Fibroblast of lung (primary cell): ENCODE measurements around the gene JAK1. TPM values are rescaled to one million over a fixed set of nuclear protein-coding genes. Genes with fewer than 3 reads are reported as not detected.

Source experiments
- DNase-seq, 2 donors: peaks; one replicate each; pipeline versions ENCODE4 v3.0.0 to v3.0.0-alpha.2; 2010; ENCODE audit warnings: low read depth in 2 of 2
- H2AFZ ChIP-seq: 2 replicates; pipeline ENCODE4 v1.5.1; 2012; ENCODE audit warnings: low read length, control low read depth, inconsistent platforms
- H3K27ac ChIP-seq: 2 replicates; pipeline ENCODE4 v1.5.1; 2011; ENCODE audit warnings: low read length, control low read depth; ENCODE audit not compliant: insufficient read depth
- H3K27me3 ChIP-seq: 2 replicates; pipeline ENCODE4 v1.5.1; 2011; ENCODE audit warnings: mild to moderate bottlenecking, low read length; ENCODE audit not compliant: control insufficient read depth, insufficient read depth
- H3K36me3 ChIP-seq: 2 replicates; pipeline ENCODE4 v1.5.1; 2011; ENCODE audit warnings: low read length; ENCODE audit not compliant: control insufficient read depth, insufficient read depth
- H3K4me1 ChIP-seq: 2 replicates; pipeline ENCODE4 v1.5.1; 2011; ENCODE audit warnings: low read length; ENCODE audit not compliant: control insufficient read depth, insufficient read depth; ENCODE audit errors: extremely low read depth
- H3K4me2 ChIP-seq: 2 replicates; pipeline ENCODE4 v1.5.1; 2011; ENCODE audit warnings: low read length, control low read depth; ENCODE audit not compliant: insufficient read depth; ENCODE audit errors: extremely low read depth
- H3K4me3 ChIP-seq, 4 experiments: fragments of 200-600 bp in 1 of 4; sonication (generic) in 1 of 4; replicated peaks in 1 of 4; 2 replicates each; pipeline ENCODE4 v1.5.1; 2011 to 2016; ENCODE audit warnings: low read length in 4 of 4, low read depth in 3 of 4, mild to moderate bottlenecking in 3 of 4, control low read depth in 2 of 4, inconsistent platforms in 1 of 4, mixed read lengths in 1 of 4; ENCODE audit not compliant: insufficient read depth in 1 of 4; ENCODE audit errors: control extremely low read depth in 1 of 4
- H3K79me2 ChIP-seq: 2 replicates; pipeline ENCODE4 v1.5.1; 2012; ENCODE audit warnings: mild to moderate bottlenecking, low read length, inconsistent platforms; ENCODE audit not compliant: control insufficient read depth, insufficient read depth
- H3K9ac ChIP-seq: 2 replicates; pipeline ENCODE4 v1.5.1; 2011; ENCODE audit warnings: mild to moderate bottlenecking, low read length, control low read depth; ENCODE audit not compliant: insufficient read depth
- H3K9me3 ChIP-seq: 2 replicates; pipeline ENCODE4 v1.5.1; 2012; ENCODE audit warnings: low read depth, low read length; ENCODE audit not compliant: control insufficient read depth, insufficient read depth
- H4K20me1 ChIP-seq: 2 replicates; pipeline ENCODE4 v1.5.1; 2011; ENCODE audit warnings: low read length; ENCODE audit not compliant: control insufficient read depth, insufficient read depth; ENCODE audit errors: extremely low read depth
- EZH2 ChIP-seq: IDR thresholded peaks from 2 replicates; pipeline ENCODE4 v1.5.1; 2012; ENCODE audit warnings: low read length, control low read depth, mild to moderate bottlenecking; ENCODE audit errors: missing control alignments
- polyA plus RNA-seq, 2 donors: library from polyadenylated mRNA; depleted of rRNA in 1 of 2; stranded (reverse) in 1 of 2; unstranded in 1 of 2; fragments of >200 nt; gene quantifications; 2 replicates each; pipeline ENCODE4 v1.2.1, GENCODE V29; 2011 to 2012; ENCODE audit warnings: missing spikeins in 1 of 2
- total RNA-seq: library from RNA; depleted of rRNA; stranded (reverse); fragments of >200 nt; gene quantifications from 2 replicates; pipeline ENCODE4 v1.2.1, GENCODE V29; 2014
- TF ChIP-seq, protein P1 (sequence below), 2 donors: IDR thresholded peaks in 1 of 2; conservative IDR thresholded peaks in 1 of 2; 1 replicate in 1 of 2; 2 replicates in 1 of 2; pipeline ENCODE4 v1.5.1; 2011 to 2012; ENCODE audit warnings: low read length in 2 of 2, control low read depth in 1 of 2, inconsistent platforms in 1 of 2, low read depth in 1 of 2, mild to moderate bottlenecking in 1 of 2

JAK1 gene
- total and polyA plus RNA-seq, 2 donors (not counting 1 experiment from before 2014, with no cell fraction given) = 144 to 152 TPM

- H3K27me3 ChIP-seq = no peaks in the 10 kb centered on the region
- no peak overlapping the region for H2AFZ ChIP-seq
- H3K79me2 ChIP-seq = peaks cover 48% of the 10 kb centered on the region
- H4K20me1 ChIP-seq = no peaks in the 10 kb centered on the region
- H3K4me1 ChIP-seq = peaks cover 9% of the 10 kb centered on the region
- no peak overlapping the region for H3K4me2 ChIP-seq
- no peak overlapping the region for H3K4me3 ChIP-seq
- H3K9ac ChIP-seq = no peak overlapping the region
- no peaks in the 10 kb centered on the region for H3K9me3 ChIP-seq
- DNase-seq = peak in 1 of 2 donors; percentile 29
- H3K36me3 ChIP-seq = no peaks in the 10 kb centered on the region
- no peak overlapping the region for H3K27ac ChIP-seq
- TF ChIP-seq, protein P1, sequence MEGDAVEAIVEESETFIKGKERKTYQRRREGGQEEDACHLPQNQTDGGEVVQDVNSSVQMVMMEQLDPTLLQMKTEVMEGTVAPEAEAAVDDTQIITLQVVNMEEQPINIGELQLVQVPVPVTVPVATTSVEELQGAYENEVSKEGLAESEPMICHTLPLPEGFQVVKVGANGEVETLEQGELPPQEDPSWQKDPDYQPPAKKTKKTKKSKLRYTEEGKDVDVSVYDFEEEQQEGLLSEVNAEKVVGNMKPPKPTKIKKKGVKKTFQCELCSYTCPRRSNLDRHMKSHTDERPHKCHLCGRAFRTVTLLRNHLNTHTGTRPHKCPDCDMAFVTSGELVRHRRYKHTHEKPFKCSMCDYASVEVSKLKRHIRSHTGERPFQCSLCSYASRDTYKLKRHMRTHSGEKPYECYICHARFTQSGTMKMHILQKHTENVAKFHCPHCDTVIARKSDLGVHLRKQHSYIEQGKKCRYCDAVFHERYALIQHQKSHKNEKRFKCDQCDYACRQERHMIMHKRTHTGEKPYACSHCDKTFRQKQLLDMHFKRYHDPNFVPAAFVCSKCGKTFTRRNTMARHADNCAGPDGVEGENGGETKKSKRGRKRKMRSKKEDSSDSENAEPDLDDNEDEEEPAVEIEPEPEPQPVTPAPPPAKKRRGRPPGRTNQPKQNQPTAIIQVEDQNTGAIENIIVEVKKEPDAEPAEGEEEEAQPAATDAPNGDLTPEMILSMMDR (conservative IDR thresholded peaks at IDR 0.05 in 1 of 2, IDR thresholded peaks at IDR 0.05 in 1 of 2; ENCODE audit: low read depth in 1 of 2, low read length in 2 of 2) = no peak
- TF ChIP-seq EZH2 = no peak
Observed at GRCh38 chr1:64912191-64912590, 54.2 kb downstream of the JAK1 start.

GRCh38 chr1:64911326-64911725, 55.0 kb downstream of the JAK1 start:
- Histone ChIP-seq H3K27me3 (no peaks in the 10 kb centered on the region), H3K27ac (no peak overlapping the region), H3K9me3 (no peaks in the 10 kb centered on the region), H3K4me3 (no peak overlapping the region), H4K20me1 (no peaks in the 10 kb centered on the region), H3K4me1 (peaks cover 5% of the 10 kb centered on the region), H3K36me3 (no peaks in the 10 kb centered on the region), H3K4me2 (no peak overlapping the region), H3K79me2 (peaks cover 47% of the 10 kb centered on the region), H3K9ac (no peak overlapping the region), H2AFZ (no peak overlapping the region)
- TF ChIP-seq, protein P1 (conservative IDR thresholded peaks at IDR 0.05 in 1 of 2, IDR thresholded peaks at IDR 0.05 in 1 of 2; ENCODE audit: low read depth in 1 of 2, low read length in 2 of 2) = no peak
- no peak for TF ChIP-seq EZH2
- no peak for DNase-seq

DNA sequence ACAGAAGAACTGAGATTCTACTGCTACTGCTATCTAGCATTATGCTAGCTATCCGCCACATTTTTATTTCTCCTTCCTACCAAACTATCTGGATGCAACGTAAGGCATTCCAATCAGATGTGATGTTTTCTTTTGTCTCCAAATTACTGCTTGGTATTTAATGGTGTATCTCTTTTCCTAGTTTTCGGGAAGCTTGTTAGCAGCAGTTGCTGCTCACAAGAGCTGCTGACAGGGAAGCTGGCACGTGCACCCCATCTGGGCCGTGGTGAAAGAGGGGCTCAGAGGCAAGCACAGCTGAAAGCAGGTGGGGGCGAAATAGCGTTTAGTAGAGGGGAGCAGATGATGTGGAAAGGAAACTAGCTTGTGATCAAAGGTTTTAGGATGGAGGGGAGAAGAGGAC, 57.3 kb downstream of the JAK1 start:
- Histone ChIP-seq H3K4me2 (no peak overlapping the region), H3K9me3 (no peaks in the 10 kb centered on the region), H3K27ac (no peak overlapping the region), H4K20me1 (no peaks in the 10 kb centered on the region), H3K36me3 (no peaks in the 10 kb centered on the region), H3K27me3 (no peaks in the 10 kb centered on the region), H2AFZ (no peak overlapping the region), H3K79me2 (peaks cover 43% of the 10 kb centered on the region), H3K9ac (no peak overlapping the region), H3K4me1 (no peaks in the 10 kb centered on the region), H3K4me3 (no peak overlapping the region)
- no peak for DNase-seq
- TF ChIP-seq, protein P1 (conservative IDR thresholded peaks at IDR 0.05 in 1 of 2, IDR thresholded peaks at IDR 0.05 in 1 of 2; ENCODE audit: low read depth in 1 of 2, low read length in 2 of 2) = no peak
- no peak for TF ChIP-seq EZH2
